Activated T-cell treated with anti-CD3 and anti-CD28 coated beads, Interleukin-2, amount 50 U/mL, for 1 hour (primary cell): Measurements from ENCODE around the gene VPS35.

Experiments
- DNase-seq: peaks from one replicate; pipeline ENCODE4 v3.0.0-alpha.2; 2020

The VPS35 gene

DNA sequence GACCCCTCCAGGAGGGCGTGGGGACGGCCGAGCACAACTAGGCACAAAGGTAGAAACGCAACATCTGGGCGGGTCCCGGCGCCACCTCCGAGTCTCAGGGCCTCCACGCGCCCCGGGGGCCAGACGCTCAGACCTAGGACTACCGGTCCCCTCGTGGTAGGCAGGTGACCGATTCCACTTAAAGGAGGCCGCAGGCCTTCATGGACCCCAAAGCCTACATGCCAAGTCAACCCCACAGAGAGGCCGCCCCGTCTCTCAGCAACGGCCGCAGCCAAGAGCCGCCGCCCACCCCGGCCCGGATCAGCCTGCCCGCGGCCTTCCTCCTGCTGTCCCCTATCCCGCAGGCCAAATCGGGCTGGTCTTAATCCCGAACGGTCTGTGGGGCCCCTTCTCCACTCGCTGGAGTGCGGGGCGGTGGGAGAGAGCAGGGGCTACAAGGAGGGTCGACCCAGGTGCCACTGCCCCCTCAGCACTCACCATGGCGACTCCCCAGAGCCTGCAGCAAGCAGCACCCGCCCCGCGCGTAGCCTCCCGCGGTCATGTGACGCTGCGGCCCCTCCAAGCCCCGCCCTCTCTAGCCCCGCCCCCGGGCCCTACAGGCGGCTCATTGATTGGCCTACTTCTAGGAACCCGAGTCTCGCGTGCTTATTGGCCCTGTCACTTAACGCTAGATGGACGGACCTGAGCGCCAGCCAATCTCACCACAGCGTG is at the start of gene VPS35:
Gene VPS35, minus strand, starts transcription at position 525 of the 711 bp plus-strand sequence. Its CDS starts 45 bp downstream, at position 480.
- peak; percentile 100 for DNase-seq

DNA sequence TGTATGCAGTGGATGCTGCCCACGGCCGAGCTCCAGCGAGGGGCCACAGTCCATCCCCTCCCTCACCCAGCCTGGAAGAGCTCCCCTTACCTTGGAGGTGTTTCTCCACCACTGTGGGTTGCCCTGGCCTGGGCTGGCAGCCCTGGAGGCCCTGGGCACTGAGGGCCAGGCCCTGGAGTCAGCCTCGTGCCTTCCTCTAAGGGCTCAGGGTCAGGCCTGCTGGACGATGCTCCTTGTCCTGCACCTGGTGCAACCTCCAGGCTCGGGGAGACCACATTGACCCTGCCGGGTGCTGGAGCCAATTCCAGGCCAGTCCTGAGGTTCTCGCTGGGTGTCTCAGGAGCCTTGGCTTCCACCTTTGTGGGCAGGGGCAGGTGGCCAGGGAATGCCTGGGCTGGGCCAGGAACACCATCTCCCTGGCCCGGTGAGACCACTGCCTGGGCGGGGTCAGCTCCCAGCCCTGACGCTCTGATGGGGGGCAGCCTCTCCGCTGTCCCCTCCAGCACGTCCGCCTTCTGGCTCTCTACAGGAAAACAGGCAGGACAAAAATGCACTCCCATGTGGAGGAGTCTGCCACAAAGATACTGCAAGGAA is 48.7 kb upstream of the VPS35 start:
- DNase-seq: no peak

DNA sequence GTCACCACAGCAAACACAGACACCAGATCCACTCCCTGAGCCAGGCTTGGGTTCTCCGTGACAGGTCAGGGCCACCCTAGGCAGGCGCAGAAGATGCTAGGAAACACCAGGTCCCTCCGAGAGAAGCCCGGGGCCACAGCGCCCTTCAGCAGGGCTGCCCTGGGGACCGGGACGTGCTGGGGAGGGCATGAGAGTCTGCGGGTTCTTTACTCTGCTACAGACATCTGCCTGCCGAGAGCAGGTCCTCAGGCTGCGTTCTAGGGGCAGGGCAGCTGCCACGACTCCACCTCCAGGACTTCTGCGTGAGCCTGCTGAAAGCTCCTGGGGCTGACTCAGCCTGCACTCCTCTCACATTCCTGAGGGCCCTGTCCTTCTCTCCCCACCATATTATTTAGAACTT is 47.7 kb upstream of the VPS35 start:
- DNase-seq: no peak

DNA sequence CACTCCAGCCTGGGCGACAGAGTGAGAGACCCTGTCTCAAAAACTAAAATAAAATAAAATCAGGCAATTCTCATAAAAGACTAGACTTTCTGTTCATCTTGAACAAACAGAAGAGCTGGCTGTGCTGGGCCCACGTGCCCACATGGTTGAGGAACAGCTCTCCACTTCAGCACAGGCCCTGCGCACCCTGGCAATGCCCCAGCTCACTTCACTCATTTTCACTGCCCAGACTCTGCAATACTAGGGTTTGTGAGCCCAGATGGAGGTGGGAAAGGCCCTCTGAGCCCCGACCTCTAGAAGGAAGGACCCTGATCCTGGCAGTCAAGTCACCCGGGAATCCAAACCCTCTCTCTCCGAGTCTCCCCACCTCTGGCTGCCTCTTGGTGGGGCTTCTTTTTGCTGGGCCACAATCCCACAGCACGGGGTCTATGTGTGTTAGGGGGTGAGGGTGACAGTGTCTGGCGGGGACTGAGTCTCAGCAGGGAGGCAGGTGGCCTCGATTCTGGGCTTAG is 44.4 kb upstream of the VPS35 start:
- no peak for DNase-seq

DNA sequence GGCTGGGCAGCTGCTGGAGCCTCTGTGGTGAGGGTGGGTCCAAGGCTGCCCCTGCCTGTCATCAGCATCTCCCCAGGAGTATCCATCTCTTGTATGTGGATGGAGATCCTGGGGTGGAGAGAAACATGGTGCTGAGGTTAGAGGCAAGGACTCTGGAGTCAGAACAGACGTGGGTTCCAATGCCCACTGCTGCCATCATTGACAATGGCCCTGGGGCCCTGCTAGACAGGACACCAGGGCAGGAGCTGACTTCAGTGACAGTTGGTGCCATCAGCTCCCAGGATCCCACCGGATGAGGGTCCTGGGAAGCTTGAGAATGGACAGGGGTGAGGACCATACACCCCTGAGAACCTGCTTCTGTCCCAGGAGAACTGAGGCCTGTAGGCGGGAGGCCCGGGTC is 43.6 kb upstream of the VPS35 start:
- DNase-seq: no peak

DNA sequence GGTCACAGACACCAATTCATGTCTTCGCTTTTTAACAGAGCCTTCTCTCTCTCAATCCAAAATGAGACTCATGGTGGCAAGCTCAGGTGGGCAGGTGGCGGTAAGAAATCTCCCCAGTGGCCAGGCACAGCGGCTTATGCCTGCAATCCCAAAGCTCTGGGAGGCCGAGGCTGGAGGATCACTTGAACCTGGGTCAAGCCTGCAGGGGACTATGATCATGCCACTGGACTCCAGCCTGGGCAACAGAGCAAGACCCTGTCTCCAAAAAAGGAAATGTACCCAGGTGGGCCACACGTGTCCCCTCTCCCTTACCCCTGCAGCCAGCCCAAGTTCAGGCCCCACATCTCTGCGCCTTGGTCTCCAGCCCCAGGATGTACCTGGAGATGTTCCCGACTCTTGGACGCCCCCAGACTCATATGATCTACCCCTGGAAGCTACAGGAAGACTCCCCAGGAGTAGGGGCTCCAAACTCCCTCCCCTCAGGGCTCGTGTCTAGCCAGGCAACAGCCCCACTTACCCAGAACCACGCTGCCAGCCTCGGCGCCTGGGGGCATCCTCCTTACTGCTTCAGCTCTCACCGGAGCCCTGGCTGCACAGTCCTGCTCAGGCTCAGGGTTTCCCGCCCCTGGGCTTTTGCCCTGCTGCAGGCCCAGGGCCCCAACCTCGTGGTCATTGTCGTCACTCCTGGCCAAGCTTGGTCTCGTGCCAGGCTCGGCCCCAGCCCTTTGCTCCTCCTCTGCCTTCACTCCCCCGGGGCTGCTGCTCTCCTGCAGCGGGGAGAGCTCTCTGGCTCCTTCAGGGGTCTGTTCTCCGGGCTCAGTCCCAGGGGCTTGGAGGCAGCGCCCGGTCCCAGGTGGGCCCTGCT is 42.9 kb upstream of the VPS35 start:
- no peak for DNase-seq

DNA sequence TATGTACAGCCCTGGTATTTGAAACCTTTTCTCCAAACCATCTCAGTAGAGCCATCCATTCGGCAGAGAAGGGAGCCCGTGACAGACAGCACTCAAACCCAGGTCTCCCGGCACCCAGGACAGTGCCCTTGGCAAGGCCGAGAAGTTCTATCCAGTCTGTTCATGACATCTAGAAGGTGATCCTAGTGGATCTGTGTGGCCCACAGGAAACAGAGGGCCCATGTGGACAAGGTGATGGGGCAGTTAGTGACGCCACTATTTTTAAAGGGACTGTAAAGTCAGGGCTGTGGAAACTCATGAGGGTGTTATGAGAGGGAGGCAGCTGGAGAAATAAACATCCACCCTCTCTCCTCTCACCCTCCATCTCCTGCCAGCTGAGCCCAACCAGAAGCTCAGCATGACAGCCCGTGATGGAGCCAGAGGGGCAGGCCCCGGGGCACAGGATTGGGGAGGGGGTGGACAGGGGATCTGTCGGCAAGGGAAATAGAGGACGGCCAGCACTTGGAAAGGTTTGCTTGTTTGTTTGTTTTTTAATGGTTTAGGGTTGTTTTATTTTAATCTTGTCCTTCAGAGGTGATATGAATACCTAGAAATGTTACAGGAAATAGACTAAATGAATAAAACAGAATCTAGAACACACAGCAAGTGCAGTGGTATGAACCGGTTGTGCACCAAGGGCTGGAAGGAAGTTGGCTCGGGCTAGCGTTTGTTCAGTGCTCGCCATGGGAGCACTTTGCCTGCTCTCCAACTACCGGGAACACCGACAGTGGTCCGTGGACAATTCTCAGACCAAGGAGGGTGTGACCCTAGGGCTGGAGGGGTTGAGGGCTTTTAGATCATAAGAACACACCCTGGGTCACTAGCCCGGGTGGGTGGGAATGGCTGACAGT is 42.1 kb upstream of the VPS35 start:
- no peak for DNase-seq

DNA sequence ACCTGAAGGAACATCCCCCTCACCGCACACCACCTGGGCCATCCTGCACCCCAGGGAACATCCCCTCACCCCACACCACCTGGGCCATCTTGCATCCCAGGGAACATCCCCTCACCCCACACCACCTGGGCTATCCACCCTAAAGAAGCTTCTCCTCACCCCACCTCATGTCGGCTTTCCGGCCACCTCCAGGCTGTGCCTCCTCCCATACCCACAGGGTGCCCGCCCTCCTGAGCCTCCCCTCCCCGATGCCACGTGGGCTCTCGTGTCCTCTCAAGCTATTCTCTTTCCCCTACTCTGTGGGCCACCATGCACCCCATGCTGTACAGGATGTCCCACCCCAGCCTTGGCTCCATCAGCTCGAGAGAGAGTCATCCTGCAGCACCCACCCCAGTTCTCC is 41.1 kb upstream of the VPS35 start:
- DNase-seq: no peak

DNA sequence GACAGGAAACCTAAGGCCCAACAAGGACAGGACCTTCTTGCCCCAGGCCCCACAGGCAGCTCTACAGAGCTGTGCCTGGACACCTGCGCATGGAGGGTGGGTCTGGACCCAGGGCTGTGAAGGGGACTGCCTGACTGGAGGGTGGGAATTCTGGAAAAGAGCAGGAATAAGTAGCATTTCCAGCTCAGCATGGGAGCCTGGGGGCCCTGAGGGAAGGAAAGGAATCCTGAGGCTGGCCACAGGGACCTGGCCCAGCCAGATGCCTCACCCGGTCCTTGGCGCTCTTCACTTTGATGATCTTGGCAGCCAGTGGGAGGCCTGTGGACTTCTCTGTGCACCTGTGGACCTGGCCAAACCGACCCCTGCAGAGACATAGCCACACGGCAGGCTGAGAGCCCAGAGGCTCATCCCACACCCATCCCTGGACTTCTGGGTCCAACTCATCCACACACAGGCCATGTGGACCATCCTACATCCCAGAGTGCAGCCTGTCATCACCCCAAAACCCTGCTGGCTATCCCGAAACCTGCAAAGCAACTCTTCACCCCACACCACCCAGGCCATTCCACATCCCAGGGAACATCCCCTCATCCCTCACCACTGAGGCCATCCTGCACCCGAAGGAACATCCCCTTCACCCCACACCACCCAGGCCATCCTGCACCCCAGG is 40.5 kb upstream of the VPS35 start:
- no peak for DNase-seq

DNA sequence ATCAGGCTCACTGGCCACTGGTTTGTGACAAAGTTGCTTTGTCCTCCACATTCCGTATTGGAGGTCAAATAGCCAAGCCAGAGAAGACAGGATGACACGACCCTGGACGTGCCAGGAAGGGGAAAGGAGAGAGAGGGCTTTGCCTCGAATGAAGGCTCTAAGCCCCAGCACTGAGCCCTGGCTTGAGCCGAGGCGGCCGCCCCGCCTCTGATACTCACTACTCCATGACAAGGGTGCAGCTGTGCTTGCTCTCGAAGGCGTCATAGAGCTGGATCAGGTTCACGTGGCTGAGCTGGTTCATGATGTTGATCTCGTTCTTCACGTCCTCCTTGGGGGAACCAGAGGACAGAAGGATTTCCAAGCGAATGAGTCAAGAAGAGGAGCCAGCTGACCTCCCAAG is 39.8 kb upstream of the VPS35 start:
- DNase-seq: no peak

DNA sequence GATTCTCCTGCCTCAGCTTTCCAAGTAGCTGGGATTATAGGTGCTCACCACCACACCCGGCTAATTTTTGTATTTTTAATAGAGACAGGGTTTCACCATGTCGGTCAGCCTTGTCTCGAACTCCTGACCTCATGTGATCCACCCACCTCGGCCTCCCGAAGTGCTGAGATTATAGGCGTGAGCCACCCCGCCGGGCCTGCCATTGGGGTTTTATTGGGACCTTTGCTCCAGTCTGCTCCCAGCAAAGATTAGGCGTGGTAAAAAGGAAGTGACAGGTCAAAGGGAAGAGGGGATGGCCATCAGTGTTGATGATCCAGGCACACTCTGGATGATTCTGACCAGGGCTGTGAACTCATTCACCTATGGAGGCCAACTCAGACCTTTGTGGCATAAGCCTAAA is 38.7 kb upstream of the VPS35 start:
- DNase-seq: no peak

DNA sequence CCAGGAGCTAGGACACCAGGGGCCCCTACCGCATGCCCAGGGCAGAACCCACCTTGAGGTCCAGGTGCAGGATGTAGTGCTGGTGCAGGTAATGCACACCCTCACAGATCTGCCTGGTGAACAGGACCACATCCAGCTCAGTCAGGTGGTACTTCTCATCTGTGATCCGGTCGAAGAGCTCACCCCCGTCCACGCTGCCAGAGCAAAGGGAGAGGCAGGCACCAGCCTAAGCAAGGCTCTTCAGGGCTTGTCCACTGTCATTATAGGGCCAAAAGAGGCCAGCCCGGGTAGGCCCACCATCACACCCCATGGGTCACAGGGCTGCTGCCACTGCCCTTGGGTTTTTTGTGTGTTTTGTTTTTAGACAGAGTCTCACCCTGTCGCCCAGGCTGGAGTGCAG is 38.2 kb upstream of the VPS35 start:
- DNase-seq: no peak

DNA sequence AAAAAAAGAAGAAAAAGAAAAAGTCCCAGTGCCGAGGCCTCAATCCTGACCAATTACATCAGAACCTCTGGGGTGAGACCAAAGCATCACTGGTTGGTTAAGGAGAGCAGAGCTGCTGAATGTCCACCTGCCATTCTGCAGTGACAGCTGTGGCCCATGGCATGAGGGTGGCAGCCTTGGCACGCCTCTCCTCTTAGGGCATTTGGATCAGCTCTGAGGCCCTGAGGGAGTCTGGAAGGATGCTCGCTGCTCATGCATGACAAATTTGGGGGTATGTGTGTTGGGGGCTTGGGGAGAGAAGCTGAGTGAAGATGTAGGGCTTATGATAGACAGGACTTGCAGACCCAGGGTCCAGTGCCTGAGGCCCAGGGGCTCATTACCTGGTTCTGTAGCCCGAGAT is 32.9 kb upstream of the VPS35 start:
- DNase-seq: no peak

DNA sequence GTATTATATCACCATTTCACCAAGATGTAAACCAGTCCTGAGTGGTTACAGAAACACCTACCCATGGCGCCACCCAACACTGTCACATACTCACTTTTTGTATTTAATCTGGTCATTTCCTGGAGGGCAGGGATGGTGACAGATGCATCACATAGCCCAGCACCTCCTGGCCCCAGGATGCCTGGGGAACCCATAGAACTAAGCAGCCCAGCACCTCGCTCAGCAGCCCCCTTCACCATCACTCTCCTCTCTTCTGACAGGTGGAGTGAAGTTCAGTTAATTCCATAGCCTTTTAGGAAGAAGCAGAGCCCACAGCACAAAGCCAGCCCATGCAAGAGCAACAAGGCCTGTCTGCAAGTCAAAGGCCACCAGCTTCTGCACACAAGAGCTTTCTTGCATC is 31.6 kb upstream of the VPS35 start:
- DNase-seq: no peak

DNA sequence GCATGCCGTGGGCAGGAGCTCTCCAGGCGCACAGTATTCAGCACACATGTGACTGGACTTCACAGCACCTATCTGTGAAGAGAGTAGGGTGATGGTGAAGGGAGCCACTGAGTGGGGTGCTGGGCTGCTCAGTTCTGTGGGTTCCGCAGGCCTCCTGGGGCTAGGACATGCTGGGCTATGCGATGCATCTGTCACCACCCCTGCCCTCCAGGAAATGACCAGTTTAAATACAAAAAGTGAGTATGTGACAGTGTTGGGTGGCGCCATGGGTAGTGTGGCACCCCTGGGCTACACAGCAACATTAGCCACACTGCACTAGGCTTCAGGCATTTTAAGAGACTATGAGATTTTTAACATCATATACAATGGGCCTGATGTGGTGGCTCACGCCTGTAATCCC is 30.6 kb upstream of the VPS35 start:
- no peak for DNase-seq

DNA sequence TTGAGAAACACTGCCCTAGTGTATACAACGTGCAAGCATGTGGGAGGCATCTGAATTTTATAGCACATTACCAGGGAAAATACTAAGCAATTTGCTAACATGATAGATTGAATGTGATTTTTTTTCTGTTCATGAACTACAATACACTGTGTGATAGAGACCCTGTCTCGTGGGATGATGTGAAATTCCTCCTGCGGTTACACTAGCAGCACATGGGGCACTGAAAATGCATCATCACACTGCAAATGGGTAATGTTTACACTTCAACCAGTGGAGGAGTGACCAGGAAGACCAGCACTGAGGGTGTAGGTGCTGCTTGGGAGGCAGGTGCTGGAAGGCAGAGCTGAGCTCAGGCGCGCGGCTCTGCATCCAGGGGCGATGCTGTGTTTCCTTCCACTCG is 29.2 kb upstream of the VPS35 start:
- DNase-seq: no peak

DNA sequence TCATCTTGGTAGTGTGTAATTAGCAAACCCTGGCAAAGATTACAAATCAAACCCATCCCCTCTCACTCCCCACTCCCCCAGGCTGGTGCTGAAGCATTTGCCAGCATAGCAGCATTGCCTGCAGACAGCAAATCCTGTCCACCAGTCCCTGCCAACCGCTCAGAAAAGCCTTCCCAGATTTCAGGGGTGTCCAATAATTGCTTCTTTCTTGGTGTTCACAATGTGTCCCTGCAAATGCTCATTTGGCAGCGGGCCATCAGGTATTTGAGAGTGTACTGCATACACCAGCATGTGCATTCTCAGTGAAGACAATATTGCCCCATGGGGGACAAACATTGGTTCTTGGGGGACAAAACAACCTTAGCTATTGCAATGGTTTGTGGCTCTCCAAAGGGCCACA is 28.7 kb upstream of the VPS35 start:
- no peak for DNase-seq

DNA sequence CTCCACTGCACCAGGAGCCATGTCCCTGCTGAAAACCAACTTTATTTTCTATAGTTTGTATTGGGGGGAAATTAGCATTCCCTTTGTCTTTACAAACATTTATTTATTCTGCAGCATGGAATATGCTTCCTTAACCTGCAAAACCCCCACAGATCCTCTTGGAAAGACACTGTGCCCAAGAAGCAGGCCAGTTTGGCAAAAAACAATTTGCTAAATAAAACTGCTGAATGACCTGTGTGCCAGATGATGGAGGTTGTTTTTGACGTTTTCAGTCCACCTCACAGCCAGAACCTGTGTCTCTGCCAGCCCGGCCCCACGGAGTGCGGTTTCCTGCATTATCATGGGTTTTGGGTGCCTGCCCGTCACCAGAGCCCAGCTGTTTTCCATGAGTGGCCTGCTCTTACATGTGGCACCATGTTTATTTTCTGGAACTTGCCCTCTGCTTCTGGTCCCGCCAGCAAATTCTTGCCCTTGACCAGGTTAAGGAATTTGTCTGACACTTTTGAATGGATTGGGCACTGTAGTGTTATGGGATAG is 26.9 kb upstream of the VPS35 start:
- DNase-seq: no peak

DNA sequence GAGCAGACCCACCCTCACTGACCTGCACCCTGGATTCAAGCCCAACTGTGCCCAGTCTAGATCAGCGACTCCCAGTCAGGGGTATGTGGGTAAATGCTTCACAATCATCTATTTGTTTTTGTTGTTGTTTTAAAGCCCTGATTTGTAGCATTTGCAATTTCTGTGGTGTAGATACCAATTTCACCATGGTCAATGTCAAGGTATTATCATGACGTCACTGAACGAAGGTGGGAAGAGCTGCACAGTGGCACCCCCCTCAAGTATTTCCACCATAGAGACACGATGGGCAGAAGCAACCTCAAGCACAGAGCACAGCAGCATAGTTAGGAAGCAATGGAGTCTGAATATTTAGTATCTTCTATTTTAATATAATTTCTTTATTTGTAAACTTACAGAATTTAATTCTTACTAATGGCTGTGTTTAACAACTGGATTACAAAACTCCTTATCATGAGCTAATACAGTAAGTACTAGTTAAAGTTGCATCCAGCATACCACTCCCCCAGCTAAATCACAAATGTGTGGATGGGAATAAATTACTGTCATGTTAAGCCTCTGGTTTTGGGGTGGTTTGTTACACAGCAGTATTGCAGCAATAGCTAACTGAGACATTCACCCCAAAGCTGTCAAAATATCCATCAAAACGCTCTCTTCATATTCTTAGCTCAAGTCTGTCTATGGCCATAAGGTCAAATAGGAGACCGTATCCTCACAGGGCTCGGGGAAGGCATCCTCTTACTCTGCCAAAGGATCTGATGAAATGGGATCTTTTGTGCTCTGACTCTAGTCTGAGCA is 26.0 kb upstream of the VPS35 start:
- DNase-seq: no peak

DNA sequence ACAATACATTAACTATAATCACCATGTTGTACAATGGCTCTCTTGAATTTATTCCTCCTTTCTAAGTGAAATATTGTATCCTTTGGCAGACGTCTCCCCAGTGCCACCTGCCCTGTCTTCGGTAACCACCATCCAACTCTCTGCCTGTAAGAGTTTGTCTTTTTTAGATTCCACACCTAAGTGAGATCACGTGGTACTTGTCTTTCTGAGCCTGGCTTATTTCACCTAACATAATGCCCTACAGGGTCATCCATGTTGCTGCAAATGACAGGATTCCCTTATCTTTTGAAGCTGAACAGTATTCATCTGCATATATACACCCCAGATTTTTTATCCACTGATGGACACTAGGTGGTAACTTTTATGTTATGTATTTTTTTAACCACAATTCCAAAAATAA is 24.7 kb upstream of the VPS35 start:
- no peak for DNase-seq

DNA sequence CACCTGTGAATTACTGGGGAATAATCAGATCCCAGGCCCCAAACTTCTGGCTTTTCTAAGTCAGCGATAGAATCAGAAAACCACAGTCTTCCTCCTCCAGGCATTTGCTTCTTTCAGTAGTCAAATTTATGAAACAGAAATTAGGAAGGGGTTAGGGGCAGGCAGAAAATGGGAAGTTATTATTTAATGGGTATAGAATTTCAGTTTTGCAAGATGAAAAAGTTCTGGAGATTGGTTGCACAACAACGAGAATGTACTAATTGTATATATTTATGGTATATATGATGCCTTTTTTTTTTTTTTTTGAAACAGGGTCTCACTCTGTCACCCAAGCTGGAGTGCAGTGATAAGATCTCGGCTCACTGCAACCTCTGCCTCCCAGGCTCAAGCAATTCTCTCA is 23.9 kb upstream of the VPS35 start:
- DNase-seq: no peak
